GM18861 (cell line): ENCODE results near the gene UBE3D.

ENCODE experiments used
- ATAC-seq: cut with Tn5 transposase; IDR thresholded peaks from one replicate; pipeline ENCODE4 v1.9.1; 2021; ENCODE audit not compliant: unreplicated experiment

The UBE3D gene, protein sequence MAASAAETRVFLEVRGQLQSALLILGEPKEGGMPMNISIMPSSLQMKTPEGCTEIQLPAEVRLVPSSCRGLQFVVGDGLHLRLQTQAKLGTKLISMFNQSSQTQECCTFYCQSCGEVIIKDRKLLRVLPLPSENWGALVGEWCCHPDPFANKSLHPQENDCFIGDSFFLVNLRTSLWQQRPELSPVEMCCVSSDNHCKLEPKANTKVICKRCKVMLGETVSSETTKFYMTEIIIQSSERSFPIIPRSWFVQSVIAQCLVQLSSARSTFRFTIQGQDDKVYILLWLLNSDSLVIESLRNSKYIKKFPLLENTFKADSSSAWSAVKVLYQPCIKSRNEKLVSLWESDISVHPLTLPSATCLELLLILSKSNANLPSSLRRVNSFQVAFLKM

DNA sequence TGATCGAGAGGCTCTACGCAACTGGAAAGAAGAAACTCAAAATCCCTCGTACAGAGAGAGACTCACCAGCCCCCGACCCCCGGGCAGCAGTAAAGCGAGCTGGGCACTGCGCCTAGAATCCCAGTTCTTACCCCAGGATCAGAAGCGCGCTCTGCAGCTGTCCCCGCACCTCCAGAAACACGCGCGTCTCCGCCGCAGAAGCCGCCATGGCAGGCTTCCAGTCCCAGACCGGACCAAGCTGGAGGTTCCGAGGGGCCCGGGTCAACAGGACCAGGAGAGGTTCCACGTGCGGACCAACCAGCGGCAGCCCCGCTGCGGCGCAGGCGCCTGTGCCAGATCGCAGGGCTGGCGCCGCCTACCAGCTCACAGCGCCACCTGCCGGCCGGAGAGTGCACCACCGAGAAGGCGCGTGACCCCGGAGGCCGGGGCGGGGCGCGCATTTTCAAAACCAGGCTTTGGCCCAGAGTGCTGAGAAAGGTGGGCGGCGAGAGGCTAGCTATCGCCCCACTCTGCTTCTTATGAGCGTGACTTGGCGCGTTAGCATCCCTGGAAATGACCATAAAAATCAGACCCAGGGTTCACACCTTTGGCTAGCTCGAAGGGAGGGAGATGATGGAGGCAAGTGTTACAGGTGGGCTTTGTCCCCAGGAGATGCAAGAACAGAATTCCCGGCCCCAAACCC lies at the start of gene UBE3D:
TSS of gene UBE3D (minus strand) at position 331 of the 682 bp plus-strand sequence. CDS start at position 208, 123 bp downstream.
- peak; percentile 66 for ATAC-seq

DNA sequence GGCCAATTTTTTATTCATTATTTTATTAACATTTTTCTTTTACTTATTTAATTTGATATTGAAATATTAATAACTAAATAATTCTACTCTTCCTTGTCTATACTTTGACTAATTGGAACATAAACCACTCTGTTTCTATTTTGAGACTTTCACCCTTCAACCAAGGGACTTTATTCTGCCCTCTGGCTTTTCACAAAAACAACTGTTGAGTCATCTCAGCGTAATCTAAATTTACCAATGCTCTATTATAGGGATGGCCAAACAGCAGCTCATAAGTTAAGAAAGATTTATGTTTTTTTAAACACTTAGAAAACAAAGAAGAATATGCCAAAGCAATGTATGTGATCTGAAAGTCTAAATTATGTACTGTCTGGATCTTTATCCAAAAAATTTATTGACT lies 48.5 kb upstream of the UBE3D start:
- ATAC-seq, result no peak

DNA sequence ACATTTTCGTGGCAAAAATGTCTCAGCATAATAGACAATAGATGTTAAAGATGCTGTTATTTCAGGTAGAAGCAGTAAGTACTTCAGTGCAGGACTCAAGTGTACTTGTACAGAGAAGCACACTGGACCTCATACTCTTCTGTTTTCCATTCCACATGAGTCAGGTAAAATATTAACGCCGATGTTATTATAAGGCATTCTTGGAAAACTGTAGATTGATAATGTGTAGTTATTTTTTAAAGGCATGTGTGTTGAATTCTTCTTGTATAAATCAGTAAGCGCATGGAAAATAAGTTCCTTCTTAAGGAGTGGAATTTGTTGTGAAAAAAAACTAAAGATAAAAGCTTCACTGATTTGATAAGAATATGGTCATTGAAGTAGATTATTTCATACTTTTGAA lies 47.6 kb upstream of the UBE3D start:
- ATAC-seq, result no peak

DNA sequence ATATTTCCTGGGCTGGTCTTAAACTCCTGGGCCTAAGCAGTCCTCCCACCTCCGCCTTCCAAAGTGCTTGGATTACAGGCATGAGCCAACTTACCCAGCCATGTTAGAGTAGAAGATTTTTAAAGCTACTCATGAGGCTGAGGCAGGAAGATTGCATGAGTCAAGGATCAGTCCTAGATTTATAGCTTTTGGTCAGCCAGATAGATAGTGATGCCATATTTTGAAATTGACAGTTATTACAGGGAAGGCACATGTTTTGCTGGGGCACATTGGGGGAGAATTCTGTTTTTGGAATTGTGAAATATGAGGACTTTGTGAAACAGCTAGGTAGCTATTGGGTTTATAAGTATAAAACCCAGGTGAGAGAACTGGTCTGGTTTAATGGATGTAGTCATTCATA lies 42.7 kb upstream of the UBE3D start:
- ATAC-seq, result no peak

DNA sequence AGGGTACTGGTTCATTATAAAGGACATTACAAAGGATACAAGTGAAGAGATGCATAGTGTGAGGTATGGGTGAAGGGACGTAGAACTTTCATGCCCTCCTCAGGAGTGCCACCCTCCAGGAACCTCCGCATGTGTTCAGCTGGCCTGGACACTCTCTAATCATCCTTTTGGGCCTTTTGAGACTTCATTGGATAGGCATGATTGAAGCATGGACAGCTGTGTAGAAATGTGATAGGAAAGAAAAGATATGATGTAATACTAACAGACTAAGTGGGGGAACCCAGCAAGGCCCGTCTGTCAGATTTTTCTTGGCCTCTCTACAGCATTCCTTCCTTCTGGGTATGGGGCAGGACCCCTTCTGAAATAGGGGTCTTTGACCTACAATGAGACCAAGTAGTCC lies 32.9 kb upstream of the UBE3D start:
- no peak for ATAC-seq

DNA sequence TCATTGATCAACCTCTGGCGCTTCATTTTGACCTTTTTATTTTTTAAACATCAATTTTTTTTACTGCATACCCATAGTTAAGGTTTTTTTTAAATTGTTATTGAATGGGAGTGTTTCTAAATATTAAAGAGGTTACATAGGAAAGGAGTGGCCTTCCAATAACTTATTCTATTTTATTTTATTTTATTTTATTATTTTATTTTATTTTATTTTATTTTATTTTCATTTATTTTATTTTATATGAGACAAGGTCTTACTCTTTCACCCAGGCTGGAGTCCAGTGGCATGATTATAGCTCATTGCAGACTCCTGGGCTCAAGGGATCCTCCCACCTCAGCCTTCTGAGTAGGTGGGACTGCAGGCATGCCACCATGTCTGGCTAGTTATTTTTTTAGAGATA lies 32.0 kb upstream of the UBE3D start:
- no peak for ATAC-seq

DNA sequence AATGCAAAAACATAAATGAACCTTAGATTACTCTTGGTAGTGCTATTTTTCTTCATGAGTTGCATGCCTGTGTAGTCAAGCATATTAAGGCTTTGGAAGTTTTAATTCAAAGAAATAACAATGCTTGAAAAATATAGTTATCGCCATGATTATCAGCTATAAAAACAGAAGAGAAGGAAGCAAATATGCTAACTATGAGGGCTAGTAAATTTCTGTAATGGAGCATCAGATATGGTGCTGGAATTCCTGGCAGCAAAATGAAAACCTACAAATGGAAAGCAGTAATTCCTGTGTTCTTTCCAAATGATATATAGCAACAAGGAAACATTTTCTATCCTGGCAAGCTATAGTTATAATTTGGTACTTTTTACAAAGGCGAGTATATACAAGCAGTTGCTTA lies 31.6 kb upstream of the UBE3D start:
- ATAC-seq, result no peak

DNA sequence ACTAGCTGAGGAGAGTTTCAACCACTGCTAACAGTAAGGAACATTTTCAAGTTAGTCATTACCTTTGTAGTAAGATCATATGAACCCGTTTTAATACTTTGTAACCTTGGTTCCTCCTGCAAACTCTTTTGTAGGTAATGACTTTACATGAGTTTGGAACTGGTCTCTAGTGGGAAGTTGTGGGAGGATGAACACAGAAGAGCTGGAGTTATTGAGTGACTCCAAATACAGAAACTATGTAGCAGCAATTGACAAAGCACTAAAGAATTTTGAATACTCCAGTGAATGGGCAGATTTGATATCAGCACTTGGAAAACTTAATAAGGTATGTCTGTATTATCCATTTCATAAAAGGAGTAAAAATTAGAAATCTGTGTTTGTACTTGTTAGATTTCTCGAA lies 31.1 kb upstream of the UBE3D start:
- ATAC-seq, result no peak

DNA sequence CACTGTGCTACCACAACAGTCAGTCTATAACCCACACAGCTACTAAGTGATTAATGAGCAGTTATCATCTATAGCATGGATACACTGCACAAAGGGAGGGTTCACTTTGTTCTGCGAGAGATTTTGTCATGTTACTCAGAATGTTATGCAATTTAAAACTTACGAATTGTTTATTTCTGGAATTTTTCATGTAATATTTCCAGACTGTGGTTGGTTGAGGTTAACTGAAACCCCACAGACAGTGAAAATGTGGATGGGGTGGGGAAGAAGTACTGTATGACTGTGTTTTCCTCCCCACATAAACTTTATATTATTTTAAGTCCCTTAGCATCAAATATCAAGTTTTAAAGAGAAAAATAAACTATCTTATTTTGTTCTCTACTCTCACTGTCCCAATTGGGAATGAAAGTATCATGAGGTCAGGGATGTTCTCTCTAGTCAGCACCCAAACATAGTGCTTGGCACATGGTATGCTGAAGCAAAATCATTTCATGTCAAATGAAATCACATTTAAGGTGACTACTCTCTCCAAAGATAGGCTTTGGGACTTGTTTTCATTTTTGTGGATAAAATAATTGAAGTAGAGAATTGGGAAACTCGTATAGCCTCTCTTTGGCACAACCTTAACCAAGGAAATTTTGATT lies 27.2 kb upstream of the UBE3D start:
- no peak for ATAC-seq

DNA sequence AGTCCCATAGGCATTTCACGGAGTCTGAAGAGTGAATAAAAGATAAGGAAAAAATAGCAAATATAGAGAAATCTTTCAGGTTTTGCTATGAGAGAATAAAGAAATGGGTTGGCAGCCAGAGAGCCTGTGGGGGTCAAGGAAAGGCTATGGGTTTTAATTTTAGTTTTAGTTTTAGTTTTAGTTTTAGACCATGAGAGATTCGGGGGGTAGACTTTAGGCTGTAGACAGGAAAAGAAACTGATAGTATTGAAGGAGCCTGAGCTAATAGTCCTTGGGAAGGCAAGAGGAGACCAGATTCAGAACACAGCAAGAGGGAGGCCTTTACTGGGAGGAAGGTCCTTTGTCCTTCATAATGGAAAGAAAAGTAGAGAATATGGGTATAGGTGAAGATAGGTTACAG lies 21.1 kb upstream of the UBE3D start:
- peak; percentile 99 for ATAC-seq

DNA sequence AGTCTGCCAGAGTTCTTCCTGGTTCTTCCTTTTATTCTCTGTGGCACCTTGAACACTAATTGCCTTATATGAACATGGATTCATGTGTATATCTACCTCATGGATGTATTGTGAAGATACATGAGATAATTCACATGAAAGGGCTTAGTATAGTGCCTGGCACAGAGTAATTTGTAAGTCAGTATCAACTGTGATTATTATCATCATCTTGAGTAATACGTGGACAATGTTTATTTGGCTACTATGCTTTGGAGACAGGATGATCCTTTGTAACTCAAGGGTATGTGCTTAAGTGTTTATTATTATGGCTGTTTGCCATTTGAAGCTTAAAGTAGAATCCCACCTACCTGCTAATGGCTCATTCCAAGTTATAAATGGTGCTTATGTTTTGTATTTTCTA lies 17.8 kb upstream of the UBE3D start:
- no peak for ATAC-seq

DNA sequence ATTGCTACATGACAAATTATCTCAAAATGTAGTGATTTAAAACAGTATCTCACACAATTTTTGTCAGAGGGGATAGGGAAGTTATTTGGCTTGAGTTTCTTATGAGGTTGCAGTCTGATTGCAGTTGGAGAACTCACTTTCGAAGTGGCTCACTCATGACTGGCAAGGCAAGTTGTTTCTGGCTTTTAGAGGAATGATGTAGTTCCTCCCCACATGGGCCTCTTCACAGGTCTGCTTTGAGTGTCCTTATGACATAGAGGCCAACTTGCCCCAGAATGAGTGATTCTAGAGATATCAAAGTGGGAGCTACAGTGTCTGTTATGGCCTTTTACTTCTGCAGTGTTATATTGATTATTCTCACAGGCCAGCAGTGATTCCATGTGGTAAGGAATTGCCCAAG lies 8.0 kb upstream of the UBE3D start:
- ATAC-seq, result no peak

DNA sequence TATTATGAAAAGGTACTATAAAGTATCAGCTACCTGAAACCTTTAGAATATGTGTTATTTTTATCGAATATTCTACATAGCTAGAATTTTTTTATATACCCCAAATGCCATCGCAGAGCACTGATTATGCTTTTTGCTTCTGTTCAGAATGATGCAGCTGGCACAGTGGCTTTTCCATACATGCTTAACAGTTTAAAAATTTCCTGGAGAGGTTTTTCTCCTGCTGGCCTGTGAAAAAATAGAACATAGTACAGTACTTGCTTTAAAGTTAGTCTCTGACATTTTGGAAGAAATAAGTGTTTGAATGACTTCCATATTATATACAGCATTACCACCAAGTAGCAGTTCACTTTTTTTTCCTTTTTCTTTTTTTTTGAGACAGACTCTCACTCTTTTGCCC lies 7.1 kb upstream of the UBE3D start:
- no peak for ATAC-seq

DNA sequence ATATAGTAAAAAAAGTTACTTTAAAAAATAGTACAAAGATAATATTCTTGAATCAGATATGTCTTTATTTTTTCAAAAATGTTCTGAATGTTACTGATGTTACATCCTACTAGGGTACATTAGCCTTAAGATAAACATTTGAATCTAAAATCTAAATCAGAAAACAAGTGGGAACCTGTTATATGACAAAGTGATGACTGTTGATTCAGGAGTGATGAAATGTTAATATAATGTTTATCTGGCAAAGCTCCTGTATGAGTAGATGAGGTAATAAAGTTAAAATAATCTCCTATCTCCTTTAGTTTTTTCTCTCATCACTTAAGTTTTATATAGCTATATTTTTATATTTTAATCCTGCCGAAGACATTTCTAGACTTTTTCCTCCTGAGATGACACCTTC lies 6.1 kb upstream of the UBE3D start:
- ATAC-seq, result no peak

DNA sequence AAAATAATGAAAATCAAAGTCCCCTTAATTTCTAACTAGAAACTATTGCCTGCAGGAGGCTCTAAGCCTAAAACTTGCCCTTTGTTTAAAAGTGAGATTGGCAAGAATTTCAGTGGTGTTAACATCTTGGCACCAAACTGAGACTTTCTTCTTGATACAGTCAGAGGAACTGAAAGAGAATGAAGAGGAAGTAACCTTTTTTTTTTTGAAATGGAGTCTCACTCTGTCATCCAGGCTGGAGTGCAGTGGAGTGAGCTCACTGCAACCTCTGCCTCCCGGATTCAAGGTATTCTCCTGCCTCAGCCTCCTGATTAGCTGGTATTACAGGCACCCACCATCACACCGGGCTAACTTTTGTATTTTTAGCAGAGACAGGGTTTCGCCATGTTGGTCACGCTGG lies 5.4 kb upstream of the UBE3D start:
- peak; percentile 50 for ATAC-seq

DNA sequence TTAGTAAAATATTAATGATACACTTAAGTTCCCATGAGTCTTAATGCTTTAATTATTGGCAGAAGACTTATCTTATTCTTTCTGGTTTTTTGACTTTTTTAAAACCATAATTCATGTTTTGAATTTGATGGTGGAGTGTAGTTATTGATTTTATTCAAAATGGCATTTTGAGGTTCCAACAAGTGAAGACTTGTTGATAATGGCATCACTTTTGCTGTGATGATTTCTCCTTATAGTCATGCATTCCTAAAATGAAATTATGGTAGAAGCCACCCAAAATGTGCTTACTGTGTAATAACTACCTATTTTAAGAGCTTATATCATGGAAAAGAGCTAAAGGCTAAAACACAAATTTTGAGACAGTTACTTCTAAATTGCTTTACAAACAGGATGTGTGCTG lies 4.0 kb upstream of the UBE3D start:
- ATAC-seq, result no peak

DNA sequence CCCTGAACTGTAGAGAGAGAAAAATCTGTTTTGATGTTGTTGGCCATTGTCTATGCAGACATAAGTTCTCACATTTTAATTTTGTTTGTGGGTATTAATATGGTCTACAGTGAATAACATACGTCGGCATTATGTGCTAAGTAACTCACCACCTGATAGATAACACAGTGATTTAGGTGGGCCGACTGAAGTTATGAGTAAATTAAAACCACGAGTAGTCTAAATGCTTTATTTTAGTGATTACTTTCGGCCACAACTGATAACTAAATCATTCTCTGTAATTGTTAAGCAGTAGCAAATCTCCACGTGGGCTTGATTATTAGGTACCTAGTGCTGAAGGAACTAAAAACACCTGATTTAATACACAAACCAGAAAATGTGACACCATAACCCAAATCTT lies 3.0 kb upstream of the UBE3D start:
- no peak for ATAC-seq

DNA sequence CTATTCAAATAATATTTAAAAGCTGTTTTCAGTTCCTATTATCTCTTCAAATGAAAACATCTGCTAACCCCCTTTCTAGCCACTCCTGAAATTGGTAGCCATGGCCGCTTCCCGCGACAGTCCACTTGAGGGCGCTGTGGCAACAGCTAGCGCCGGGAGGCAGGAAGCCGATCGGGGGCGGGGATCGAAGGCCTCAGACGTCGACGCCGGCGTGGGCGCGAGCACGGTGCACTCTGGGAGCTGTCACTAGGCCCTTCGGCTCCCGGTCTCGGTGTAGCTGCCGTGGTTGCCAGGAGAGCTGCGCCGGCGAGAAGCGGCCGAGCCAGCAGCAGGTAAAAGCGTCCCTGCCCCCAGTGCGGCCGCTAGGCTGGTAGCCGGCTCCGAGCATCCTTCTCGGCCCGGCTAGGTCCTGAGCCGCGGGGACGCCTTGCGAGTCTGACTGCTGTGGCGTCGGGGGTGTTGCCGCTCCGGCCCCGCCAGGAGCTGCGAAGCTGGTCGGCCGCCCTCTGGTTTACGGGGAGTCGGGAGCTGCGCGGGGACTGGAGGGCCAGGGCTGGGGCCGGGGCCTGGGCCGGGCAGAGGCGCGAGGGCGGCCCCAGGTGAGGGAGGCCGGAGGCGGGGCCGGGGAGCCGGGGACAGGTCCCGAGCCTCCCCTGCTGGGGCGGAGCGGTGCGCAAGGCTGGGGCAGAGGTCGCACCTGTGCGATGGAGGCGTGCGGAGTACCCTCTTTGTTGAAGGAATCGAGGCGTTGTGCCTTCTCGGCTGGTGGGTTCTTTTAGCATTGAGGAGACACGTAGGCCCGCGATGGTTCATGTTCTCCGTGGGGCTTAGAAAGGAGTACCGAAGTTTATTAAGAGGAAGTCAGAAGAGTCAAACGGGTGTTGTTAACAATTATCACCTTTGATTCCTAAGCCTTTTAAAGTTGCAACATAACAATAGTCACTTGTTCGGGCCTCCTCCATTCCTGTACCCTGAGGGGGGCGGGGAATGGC lies 2.1 kb upstream of the UBE3D start, which contains the start of gene DOP1A:
TSS of gene DOP1A (plus strand) at position 224 of the 992 bp plus-strand sequence. CDS start 29,307 bp downstream, outside the sequence.
- peak; percentile 75 for ATAC-seq

DNA sequence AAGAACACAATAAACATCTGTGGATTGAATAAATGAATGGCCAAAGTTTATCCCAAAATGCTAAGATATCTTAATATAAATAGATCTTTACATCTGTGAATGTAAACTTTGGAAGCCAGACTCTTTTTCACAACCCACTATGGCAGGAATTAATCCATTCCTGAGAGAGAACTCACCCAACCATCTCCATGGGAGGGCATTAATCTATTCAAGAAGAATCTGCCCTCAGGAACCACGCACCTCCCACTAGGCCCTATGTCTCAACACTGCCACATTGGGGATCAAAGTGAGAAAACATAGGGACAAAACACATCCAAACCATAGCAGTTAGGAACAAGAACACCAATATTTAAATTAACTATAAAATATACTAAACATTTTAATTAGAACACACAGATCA lies 3.4 kb downstream of the UBE3D start:
- no peak for ATAC-seq

DNA sequence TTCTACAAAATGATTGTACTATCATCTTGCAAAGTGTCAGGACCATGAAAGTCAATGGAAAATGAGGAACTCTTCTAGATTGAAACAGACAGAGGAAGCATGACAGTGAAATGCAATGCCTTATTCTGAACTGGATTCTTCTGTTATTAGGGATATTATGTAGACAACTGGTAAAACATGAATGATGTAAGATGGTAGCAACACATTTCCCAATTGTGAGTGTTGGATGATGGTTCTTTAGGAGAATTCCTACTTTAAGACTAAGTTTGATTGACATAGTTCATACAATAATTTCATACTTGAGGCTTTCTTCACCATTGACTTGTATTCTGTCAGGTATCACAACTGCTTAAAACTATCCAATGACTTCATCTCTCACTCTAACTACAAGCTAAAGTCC lies 4.5 kb downstream of the UBE3D start:
- no peak for ATAC-seq
